HepG2 (cell line): ENCODE measurements around the gene PLCXD3.

ENCODE experiments used
- EP300 ChIP-seq, 3 experiments: sonication (generic) in 1 of 3; formaldehyde crosslinking in 1 of 3; IDR thresholded peaks; 2 replicates each; pipeline versions ENCODE4 v1.5.1 to v1.6.1; 2011 to 2020; ENCODE audit warnings: low read depth in 2 of 3, low read length in 2 of 3, borderline replicate concordance in 1 of 3, improper control_type of control experiment in 1 of 3, mild to moderate bottlenecking in 1 of 3, missing genetic modification reagents in 1 of 3, moderate library complexity in 1 of 3
- EZH2 ChIP-seq: conservative IDR thresholded peaks from 2 replicates; pipeline ENCODE4 v1.6.1; 2012; ENCODE audit warnings: mild to moderate bottlenecking, low read depth, low read length, moderate library complexity
- IRF2 ChIP-seq: IDR thresholded peaks from 2 replicates; pipeline ENCODE4 v1.6.1; 2018; ENCODE audit warnings: missing genetic modification reagents, missing compliant biosample characterization
- KAT2B ChIP-seq: fragments of 150-350 bp; IDR thresholded peaks from 2 replicates; pipeline ENCODE4 v1.6.1; 2014; ENCODE audit warnings: low read depth, low read length, borderline replicate concordance
- NR2F6 ChIP-seq, 2 experiments: IDR thresholded peaks; 2 replicates each; pipeline ENCODE4 v1.6.1; 2016; ENCODE audit warnings: antibody characterized with exemption in 1 of 2, mild to moderate bottlenecking in 1 of 2
- SP140L ChIP-seq: sonication (generic); formaldehyde crosslinking; IDR thresholded peaks from 2 replicates; pipeline ENCODE4 v1.4.0; 2020; ENCODE audit warnings: missing genetic modification reagents, borderline replicate concordance

GRCh38 chr5:41547991-41548390 lies 37.6 kb upstream of the PLCXD3 start:
- TF ChIP-seq KAT2B (no peak), EP300 (IDR thresholded peaks at IDR 0.05; ENCODE audit: low read depth in 2 of 2, low read length in 2 of 2) (no peak), EP300 (CRISPR knock-in tag; IDR thresholded peaks at IDR 0.05; ENCODE audit: borderline replicate concordance) (no peak), EZH2 (no peak), NR2F6 (IDR thresholded peaks at IDR 0.05) (no peak), NR2F6 (CRISPR knock-in tag; IDR thresholded peaks at IDR 0.05) (no peak), IRF2 (CRISPR knock-in tag) (no peak), SP140L (CRISPR knock-in tag) (no peak)
